KMS-11 (cell line): Measurements from ENCODE around the gene IL19.

Experiments
- H2AFZ ChIP-seq: fragments of 200-600 bp; sonication (generic); 2 replicates; pipeline ENCODE4 v1.6.1; 2016; ENCODE audit warnings: antibody characterized with exemption, mixed run types, low read depth
- H3K27ac ChIP-seq: fragments of 200-600 bp; sonication (generic); 2 replicates; pipeline ENCODE4 v1.6.1; 2016; ENCODE audit warnings: mild to moderate bottlenecking, mixed run types
- H3K27me3 ChIP-seq: fragments of 200-600 bp; sonication (generic); 2 replicates; pipeline ENCODE4 v1.6.1; 2017; ENCODE audit warnings: mild to moderate bottlenecking, low read depth, mixed run types, moderate library complexity; ENCODE audit not compliant: insufficient read depth
- H3K36me3 ChIP-seq: fragments of 200-600 bp; sonication (generic); 2 replicates; pipeline ENCODE4 v1.6.1; 2017; ENCODE audit warnings: mild to moderate bottlenecking, mixed run types; ENCODE audit not compliant: insufficient read depth
- H3K4me1 ChIP-seq: fragments of 200-600 bp; sonication (generic); 2 replicates; pipeline ENCODE4 v1.6.1; 2016; ENCODE audit warnings: mild to moderate bottlenecking, low read depth, mixed run types; ENCODE audit not compliant: poor library complexity, severe bottlenecking
- H3K4me2 ChIP-seq: fragments of 200-600 bp; sonication (generic); 2 replicates; pipeline ENCODE4 v1.7.0; 2016; ENCODE audit warnings: mild to moderate bottlenecking, mixed run types
- H3K4me3 ChIP-seq: fragments of 200-600 bp; sonication (generic); IDR thresholded peaks from 2 replicates; pipeline ENCODE4 v1.6.1; 2017; ENCODE audit warnings: low read depth, low read length, mixed read lengths; ENCODE audit not compliant: insufficient read depth
- H3K79me2 ChIP-seq: fragments of 200-600 bp; sonication (generic); 2 replicates; pipeline ENCODE4 v1.6.1; 2016; ENCODE audit warnings: low read depth, mixed run types; ENCODE audit not compliant: insufficient read depth
- H3K9ac ChIP-seq: fragments of 200-600 bp; sonication (generic); 2 replicates; pipeline ENCODE4 v1.6.1; 2016; ENCODE audit warnings: mild to moderate bottlenecking, mixed run types
- H4K20me1 ChIP-seq: fragments of 200-600 bp; sonication (generic); 2 replicates; pipeline ENCODE4 v1.6.1; 2016; ENCODE audit warnings: mild to moderate bottlenecking, mixed run types; ENCODE audit not compliant: insufficient read depth
- CTCF ChIP-seq: fragments of 200-600 bp; sonication (generic); conservative IDR thresholded peaks from 2 replicates; pipeline ENCODE4 v1.6.1; 2017; ENCODE audit warnings: low read depth, mild to moderate bottlenecking, antibody characterized with exemption, low read length, moderate library complexity, mixed read lengths

The IL19 gene

GRCh38 chr1:206863266-206863665 lies 92.7 kb downstream of the IL19 start:
- Histone ChIP-seq H3K36me3 (no peaks in the 10 kb centered on the region), H3K79me2 (no peaks in the 10 kb centered on the region), H3K4me1 (no peaks in the 10 kb centered on the region), H3K27me3 (no peaks in the 10 kb centered on the region), H3K4me2 (no peak overlapping the region), H3K4me3 (no peak overlapping the region), H2AFZ (no peak overlapping the region), H3K9ac (no peak overlapping the region), H3K27ac (no peak overlapping the region), H4K20me1 (no peaks in the 10 kb centered on the region)
- no peak for TF ChIP-seq CTCF

- H3K4me3 ChIP-seq = no peak within 1 kb of the TSS
- H3K4me2 ChIP-seq = no peak within 1 kb of the TSS
- H3K27ac ChIP-seq = no peak within 1 kb of the TSS
- no peaks in the 10 kb centered on the region for H3K36me3 ChIP-seq
- H3K27me3 ChIP-seq = no peaks in the 10 kb centered on the region
- no peaks in the 10 kb centered on the region for H3K4me1 ChIP-seq
- TF ChIP-seq CTCF = peak; percentile 89
- H4K20me1 ChIP-seq = no peaks in the 10 kb centered on the region
- no peaks in the 10 kb centered on the region for H3K79me2 ChIP-seq
- no peak within 1 kb of the TSS for H2AFZ ChIP-seq
- H3K9ac ChIP-seq = no peak within 1 kb of the TSS
Observed at GRCh38 chr1:206864939-206865671, 94.5 kb downstream of the IL19 start, which contains the start of gene IL20. IL20 (plus strand) TSS chr1:206865623; CDS start chr1:206865853, 230 bp downstream.

DNA sequence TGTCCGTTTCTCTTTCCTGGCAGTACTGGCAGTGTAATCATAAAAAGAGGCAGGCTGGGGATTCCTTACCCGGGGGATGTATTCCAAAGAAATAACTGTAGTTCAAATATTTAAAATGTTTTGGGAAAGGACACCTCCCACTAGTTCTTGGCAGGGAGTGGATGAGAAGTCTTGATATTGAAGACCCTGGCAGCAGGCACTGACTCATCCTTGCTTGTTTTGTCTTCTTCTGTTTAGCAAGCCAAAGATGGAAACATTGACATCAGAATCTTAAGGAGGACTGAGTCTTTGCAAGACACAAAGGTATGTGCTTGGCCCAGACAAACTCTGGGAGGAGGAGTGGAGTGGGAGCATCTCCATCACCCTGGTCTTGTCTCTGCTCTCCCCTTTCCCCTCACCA lies 95.5 kb downstream of the IL19 start:
- Histone ChIP-seq H4K20me1 (no peaks in the 10 kb centered on the region), H3K4me1 (no peaks in the 10 kb centered on the region), H3K27ac (no peak overlapping the region), H2AFZ (no peak overlapping the region), H3K79me2 (no peaks in the 10 kb centered on the region), H3K9ac (no peak overlapping the region), H3K27me3 (no peaks in the 10 kb centered on the region), H3K4me3 (no peak overlapping the region), H3K36me3 (no peaks in the 10 kb centered on the region), H3K4me2 (no peak overlapping the region)
- TF ChIP-seq CTCF = no peak

GRCh38 chr1:206867239-206867638 lies 96.7 kb downstream of the IL19 start:
- no peak for TF ChIP-seq CTCF
- Histone ChIP-seq H4K20me1 (no peaks in the 10 kb centered on the region), H3K79me2 (no peaks in the 10 kb centered on the region), H3K27me3 (no peaks in the 10 kb centered on the region), H3K36me3 (no peaks in the 10 kb centered on the region), H3K4me3 (no peak overlapping the region), H3K27ac (no peak overlapping the region), H2AFZ (no peak overlapping the region), H3K9ac (no peak overlapping the region), H3K4me2 (no peak overlapping the region), H3K4me1 (peaks cover 9% of the 10 kb centered on the region)
